Stimulated activated effector memory CD8-positive, alpha-beta T cell treated with anti-CD3 and anti-CD28 coated beads, Interleukin-12 subunit alpha, Interleukin-12 subunit beta, amount 100 ng/mL, for 72 hours (primary cell): Measurements from ENCODE around the gene DCP1B.

ENCODE experiments used
- ATAC-seq: fragments of 150-1000 bp; cut with Tn5 transposase; 2 replicates; pipeline ENCODE4 v1.10.0; 2021
- DNase-seq, 2 donors: peaks; one replicate each; pipeline ENCODE4 v3.0.0; 2021 to 2022; ENCODE audit warnings: low spot score in 2 of 2
- H3K27ac Mint-ChIP-seq: one replicate; pipeline ENCODE4 v1.8.0; 2022; ENCODE audit warnings: mild to moderate bottlenecking, mixed read lengths
- H3K36me3 Mint-ChIP-seq: one replicate; pipeline ENCODE4 v1.8.0; 2022; ENCODE audit warnings: mild to moderate bottlenecking, mixed read lengths
- H3K4me1 Mint-ChIP-seq: one replicate; pipeline ENCODE4 v1.8.0; 2022; ENCODE audit warnings: mixed read lengths
- H3K4me3 Mint-ChIP-seq: one replicate; pipeline ENCODE4 v1.8.0; 2022; ENCODE audit warnings: mild to moderate bottlenecking, mixed read lengths
- H3K9me3 Mint-ChIP-seq: one replicate; pipeline ENCODE4 v1.8.0; 2022; ENCODE audit warnings: mixed read lengths

Gene DCP1B

DNA sequence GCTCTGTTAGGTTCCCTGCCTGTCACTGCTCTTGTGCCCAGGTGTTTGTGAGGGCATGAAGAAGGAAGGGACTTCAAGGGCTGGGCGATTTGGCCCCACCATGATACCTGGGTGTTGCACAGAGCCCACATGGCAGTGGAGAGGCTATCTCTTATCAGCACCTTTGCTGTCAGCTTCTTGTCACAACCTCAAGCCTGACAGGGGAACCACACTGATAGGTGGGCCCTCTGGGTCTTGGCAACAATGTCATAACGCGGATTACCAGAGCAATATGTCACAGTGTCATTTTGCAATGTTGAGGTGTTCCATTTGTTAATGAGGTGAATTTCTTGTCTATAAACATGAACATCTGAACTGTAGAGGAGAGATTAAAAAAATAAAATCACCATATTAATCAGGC is 25.6 kb upstream of the DCP1B start:
- Mint-ChIP-seq H3K4me3 (no peak overlapping the region), H3K36me3 (no peaks in the 10 kb centered on the region), H3K27ac (no peak overlapping the region), H3K9me3 (no peaks in the 10 kb centered on the region), H3K4me1 (peaks cover 5% of the 10 kb centered on the region)
- no peak for DNase-seq
- no peak for ATAC-seq

DNA sequence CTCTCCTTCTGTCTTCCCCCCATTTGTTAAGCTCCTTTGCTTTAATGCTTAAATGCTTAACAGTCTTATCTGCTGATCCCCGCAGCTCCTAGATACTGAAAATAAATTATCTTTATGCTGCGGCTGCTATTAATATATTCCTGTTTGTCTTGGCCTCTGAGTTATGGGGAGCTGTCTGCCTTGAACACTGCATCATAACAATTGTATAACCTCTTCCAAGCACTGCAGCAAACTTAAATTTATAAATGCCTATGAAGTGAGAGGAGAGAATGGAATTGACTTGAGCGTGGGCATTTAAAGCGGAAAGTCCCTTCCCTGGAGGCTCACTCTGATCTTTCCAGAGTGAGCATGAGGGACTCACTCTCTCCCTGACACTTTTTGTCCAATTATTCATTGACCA is 23.1 kb upstream of the DCP1B start:
- no peak for ATAC-seq
- no peak overlapping the region for H3K4me3 Mint-ChIP-seq
- H3K36me3 Mint-ChIP-seq = no peaks in the 10 kb centered on the region
- no peak for DNase-seq
- H3K4me1 Mint-ChIP-seq = no peaks in the 10 kb centered on the region
- no peaks in the 10 kb centered on the region for H3K9me3 Mint-ChIP-seq
- no peak overlapping the region for H3K27ac Mint-ChIP-seq

DNA sequence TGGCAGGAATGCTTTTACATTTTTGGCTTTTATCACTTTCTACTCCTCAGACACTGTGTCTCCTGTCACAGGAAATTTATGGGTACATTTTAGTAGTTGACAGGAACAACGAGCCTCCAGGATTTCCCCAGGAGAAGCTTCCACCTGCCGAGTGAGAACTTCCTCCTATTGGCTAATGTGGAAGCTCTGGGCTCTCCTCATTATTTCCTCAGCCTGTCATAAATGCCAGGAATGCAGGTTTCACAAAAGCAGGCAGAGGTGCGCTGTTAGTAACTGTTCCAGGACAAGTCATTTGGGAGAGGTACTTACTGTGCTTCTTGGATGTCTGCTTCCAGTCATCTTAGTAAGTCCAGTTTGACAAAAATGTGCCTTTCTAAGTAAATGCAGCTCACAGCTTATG is 19.1 kb upstream of the DCP1B start:
- ATAC-seq = no peak
- H3K27ac Mint-ChIP-seq = no peak overlapping the region

DNA sequence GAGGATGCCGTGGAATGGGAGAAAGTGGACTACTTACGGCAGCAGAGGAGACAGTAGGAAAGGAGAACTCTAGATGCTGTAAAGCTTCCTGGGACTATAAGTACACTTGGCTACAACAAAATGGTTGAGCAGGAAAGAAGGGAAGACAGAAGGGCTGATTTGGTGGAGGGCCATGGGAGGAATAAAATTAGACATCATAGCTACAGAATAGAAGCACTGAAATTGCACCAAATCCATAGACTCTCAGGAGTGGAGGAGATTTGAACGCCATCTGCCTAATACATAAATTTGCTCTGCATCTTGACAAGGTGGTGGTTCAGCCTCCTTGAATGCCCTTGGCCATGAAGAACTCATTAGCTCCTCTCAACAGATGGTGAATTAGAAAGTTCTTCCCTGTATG is 16.3 kb upstream of the DCP1B start:
- H3K4me1 Mint-ChIP-seq = peaks cover 17% of the 10 kb centered on the region
- no peak for ATAC-seq
- H3K9me3 Mint-ChIP-seq = no peaks in the 10 kb centered on the region
- H3K36me3 Mint-ChIP-seq = no peaks in the 10 kb centered on the region
- no peak overlapping the region for H3K27ac Mint-ChIP-seq
- DNase-seq = no peak
- H3K4me3 Mint-ChIP-seq = no peak overlapping the region

More for the DNA sequence above, 19.1 kb upstream of the DCP1B start:
- H3K9me3 Mint-ChIP-seq = no peaks in the 10 kb centered on the region
- no peak overlapping the region for H3K4me3 Mint-ChIP-seq
- no peak for DNase-seq
- no peaks in the 10 kb centered on the region for H3K4me1 Mint-ChIP-seq
- H3K36me3 Mint-ChIP-seq = no peaks in the 10 kb centered on the region

DNA sequence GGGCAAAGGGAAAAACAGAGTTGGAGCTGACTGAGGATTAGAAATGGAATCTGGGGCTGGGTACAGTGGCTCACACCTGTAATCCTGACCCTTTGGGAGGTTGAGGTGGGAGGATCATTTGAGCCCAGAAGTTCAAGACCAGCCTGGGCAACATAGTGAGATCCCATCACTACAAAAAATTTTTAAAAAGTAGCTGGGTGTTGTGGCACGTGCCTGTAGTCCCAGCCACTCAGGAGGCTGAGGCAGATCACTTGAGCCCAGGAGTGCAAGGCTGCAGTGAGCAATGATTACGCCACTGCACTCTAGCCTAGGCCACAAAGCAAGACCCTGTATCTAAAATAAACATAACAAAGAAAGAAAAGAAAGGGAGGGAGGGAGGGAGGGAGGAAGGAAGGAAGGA is 14.9 kb upstream of the DCP1B start:
- no peak overlapping the region for H3K4me3 Mint-ChIP-seq
- H3K4me1 Mint-ChIP-seq = peaks cover 17% of the 10 kb centered on the region
- no peaks in the 10 kb centered on the region for H3K36me3 Mint-ChIP-seq
- ATAC-seq = no peak
- no peak for DNase-seq
- no peak overlapping the region for H3K27ac Mint-ChIP-seq
- no peaks in the 10 kb centered on the region for H3K9me3 Mint-ChIP-seq

DNA sequence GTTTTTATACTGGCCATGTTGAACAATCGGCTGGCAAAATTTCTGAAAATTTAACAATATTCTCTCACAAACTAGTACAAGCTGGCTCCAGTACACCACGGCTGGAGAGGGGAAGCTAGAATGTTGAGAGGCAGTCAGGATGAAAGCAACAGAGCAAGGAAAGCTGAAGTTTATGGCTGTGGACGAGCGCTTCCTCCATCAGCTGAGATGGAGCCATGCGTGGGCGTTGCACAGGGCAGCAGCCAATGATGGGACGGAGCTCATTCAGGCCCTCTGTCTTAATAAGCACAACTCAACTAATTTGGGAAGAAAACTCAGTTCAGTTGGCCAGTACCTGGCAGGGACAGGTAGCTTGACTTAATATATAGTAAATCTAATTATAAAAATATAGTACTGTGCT is 14.1 kb upstream of the DCP1B start:
- Mint-ChIP-seq H3K27ac (no peak overlapping the region), H3K4me3 (no peak overlapping the region), H3K4me1 (peaks cover 17% of the 10 kb centered on the region), H3K9me3 (no peaks in the 10 kb centered on the region), H3K36me3 (no peaks in the 10 kb centered on the region)
- DNase-seq = no peak
- no peak for ATAC-seq

DNA sequence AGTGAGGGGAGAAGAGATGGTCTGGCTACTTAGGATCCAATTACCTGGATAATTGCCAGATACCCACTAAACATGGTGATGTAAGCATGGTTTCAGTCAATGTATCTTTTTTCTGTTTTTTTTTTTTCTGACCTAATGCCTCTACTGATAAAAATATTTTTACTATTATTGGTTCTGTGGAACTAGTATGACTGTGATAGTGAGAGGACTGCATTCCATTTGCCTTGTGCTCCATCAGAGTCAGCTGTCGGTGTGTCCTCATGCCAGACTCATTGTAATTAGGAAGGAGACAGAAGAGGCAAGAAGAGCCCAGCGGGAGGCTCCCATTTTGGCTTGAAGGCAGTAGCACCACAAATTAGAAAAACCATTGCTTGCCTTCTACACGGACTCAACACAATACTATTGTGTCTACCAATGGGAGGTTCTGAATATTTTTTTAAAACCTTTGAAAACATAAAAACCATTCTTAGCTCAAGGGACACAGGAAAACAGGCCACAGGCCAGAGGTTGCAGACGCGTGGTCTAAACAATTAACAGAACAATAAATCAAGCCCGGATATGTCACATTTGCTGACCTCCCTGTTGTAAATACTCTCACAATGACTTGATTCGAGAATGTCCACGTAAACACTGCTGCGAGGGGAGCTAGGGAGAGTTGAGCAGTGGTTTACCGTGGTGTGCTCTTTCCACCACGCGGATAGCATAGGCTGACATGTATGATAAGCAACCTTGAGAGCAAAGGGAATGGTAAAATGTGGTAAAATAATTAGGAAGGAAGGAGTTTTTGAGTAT is 13.5 kb upstream of the DCP1B start:
- peak overlapping the region; percentile 56 for H3K27ac Mint-ChIP-seq
- no peaks in the 10 kb centered on the region for H3K36me3 Mint-ChIP-seq
- H3K9me3 Mint-ChIP-seq = no peaks in the 10 kb centered on the region
- peak; percentile 70 for ATAC-seq
- peaks cover 17% of the 10 kb centered on the region for H3K4me1 Mint-ChIP-seq
- H3K4me3 Mint-ChIP-seq = peak overlapping the region; percentile 42
- DNase-seq = no peak

DNA sequence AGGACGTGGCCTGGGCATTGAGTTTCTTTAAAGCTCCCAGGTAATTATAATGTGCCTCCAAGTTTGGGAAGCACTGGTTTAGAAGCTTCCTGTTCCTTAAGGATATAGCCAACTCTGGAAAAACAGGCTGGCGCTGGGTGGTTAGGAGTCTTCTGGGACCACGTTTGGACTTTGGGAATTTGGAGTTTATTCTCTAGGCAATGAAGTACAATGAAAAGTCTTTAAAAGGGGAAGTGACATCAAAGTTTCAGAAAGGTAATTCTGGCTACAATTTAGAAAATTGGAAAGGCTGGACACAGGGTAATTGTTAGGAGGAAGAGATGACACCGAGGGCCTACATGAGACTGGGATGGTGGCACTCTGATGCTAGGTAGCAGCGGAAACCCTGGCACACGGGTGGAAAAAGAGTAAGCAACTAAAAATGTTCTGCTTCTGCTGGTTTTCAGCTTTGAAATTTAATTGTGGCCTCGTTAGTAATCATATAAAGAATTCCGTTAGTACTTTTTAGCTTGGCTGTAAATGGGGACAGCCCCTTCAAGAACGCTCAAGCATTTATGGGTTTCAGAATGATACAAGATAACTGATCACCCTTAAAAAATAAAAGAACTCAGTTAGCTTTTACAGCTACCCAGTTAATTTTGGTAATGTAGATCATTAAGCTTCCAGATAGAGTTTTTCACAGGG is 12.7 kb upstream of the DCP1B start:
- Mint-ChIP-seq H3K9me3 (no peaks in the 10 kb centered on the region), H3K4me1 (peaks cover 17% of the 10 kb centered on the region), H3K36me3 (no peaks in the 10 kb centered on the region), H3K4me3 (peak overlapping the region; percentile 42), H3K27ac (peak overlapping the region; percentile 56)
- peak; percentile 80 for ATAC-seq
- no peak for DNase-seq

DNA sequence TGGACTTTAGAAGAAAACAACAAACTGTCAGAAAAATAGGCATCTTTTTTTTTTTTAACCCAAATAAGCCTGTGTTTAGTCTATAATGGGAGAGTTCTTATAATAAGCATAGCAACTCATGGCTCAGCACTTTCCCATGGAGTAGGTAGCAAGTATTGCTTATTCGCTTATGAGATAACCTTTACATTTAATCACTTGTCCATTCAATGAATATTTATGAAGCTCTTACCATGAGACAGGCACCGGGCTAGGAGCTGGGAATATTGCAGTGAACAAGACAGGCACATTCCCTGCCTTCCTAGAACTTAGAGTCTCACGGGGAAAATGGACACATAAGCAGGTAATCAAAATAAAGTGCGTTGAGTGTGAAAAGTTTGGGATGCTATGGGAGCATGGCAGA is 10.0 kb upstream of the DCP1B start:
- Mint-ChIP-seq H3K4me1 (peaks cover 17% of the 10 kb centered on the region), H3K36me3 (no peaks in the 10 kb centered on the region), H3K4me3 (no peak overlapping the region), H3K27ac (no peak overlapping the region), H3K9me3 (no peaks in the 10 kb centered on the region)
- ATAC-seq (no peak), DNase-seq (no peak)

DNA sequence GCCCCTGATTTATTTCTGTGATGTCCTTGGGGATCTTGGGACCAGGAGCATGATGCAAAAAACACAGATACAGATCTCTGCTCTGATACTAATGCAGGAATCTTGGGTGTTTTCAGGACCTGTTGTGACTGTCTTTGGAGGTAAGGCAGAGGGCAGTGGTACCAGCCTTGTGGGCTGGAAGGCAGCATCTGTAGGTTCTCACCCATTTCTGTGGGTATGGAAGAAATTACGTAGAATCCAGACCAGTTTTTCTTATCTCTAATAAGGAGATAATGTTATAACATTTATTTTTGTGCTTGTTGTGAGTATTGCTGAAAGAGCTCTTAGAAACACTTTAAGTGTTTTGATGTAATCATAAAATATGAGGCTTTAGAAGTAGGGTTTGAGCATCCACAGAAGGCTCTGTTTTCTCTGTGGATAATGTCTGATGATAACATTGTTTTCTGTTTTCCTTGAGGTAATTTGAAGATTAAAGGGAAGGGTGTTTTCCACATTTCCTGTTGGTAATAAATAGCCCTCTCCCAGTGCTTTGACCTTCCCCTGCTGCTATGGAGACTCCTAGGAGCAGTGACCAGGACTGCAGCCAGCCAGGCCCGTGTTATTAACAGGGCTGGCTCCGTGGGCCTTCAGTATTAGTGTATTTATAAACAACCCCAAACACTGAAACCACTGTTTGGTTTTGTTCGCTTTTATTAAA is 9.4 kb upstream of the DCP1B start:
- ATAC-seq (no peak), DNase-seq (no peak)
- Mint-ChIP-seq H3K4me3 (no peak overlapping the region), H3K4me1 (peaks cover 17% of the 10 kb centered on the region), H3K27ac (no peak overlapping the region), H3K9me3 (no peaks in the 10 kb centered on the region), H3K36me3 (no peaks in the 10 kb centered on the region)

DNA sequence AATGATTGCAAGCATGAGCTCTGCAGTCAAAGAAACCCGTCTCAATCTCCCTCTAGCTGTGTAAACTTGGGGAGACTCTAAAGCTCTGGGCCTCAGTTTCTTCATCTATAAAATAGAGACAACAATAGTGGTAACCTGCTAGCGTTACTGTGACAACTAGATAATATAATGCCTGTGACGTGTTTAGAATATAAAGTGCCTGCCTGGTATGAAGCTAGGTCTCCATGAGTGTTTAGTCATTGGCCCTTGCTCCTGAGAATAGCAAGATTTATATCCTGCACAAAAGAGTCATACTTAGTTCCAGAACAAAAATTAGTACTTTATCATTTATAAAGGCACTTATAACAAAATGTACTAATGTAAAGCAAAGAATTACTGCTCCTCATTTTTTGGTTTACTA is 8.8 kb upstream of the DCP1B start:
- no peak for ATAC-seq
- H3K4me1 Mint-ChIP-seq = peaks cover 14% of the 10 kb centered on the region
- no peak overlapping the region for H3K27ac Mint-ChIP-seq
- no peak for DNase-seq
- H3K36me3 Mint-ChIP-seq = no peaks in the 10 kb centered on the region
- no peak overlapping the region for H3K4me3 Mint-ChIP-seq
- H3K9me3 Mint-ChIP-seq = no peaks in the 10 kb centered on the region

DNA sequence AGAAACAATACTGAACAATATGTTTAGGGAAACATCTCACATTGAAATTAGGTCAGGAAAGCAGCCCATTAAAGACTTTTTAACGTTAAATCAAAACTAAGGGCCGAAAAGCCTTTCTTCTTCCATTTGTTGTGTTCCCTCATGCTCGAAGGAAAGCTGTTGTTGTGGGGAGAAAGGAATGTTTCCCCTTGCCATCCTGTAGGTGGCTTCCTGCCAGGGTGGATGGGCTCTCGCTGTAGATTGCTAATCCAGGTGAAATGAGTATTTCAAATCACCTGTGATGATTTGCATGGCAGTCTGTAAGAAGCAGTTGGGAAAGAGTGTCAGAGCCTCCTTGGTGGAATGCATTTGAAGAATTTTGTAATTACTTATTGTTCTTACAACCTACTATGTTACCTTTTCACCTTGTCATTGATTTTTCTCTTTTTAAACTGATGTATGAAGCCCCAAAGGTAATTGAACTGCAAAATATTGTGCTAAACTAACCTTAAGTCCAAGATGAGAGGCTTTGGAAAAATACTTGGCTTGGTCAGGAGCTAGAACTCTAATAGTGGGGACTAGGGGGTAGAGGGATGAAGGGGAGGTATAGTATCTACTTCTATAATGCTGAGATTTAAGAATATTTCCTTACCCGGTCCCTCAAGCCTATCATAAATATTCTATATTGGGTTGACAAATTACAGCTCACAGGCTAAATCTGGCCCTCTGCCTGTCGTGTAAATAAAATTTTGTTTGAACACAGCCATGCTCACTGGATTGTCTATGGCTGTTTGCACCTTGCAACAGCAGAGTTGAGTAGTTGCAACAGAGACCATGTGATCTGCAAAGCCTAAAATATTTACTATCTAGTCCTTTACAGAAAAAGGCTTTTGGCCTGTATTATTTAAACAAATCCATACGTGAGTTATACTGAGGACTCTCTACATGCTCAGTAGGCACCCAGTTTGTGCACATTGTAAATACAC is 7.7 kb upstream of the DCP1B start:
- Mint-ChIP-seq H3K4me1 (peaks cover 3% of the 10 kb centered on the region), H3K27ac (no peak overlapping the region), H3K4me3 (no peak overlapping the region), H3K9me3 (no peaks in the 10 kb centered on the region), H3K36me3 (no peaks in the 10 kb centered on the region)
- no peak for DNase-seq
- ATAC-seq = no peak

DNA sequence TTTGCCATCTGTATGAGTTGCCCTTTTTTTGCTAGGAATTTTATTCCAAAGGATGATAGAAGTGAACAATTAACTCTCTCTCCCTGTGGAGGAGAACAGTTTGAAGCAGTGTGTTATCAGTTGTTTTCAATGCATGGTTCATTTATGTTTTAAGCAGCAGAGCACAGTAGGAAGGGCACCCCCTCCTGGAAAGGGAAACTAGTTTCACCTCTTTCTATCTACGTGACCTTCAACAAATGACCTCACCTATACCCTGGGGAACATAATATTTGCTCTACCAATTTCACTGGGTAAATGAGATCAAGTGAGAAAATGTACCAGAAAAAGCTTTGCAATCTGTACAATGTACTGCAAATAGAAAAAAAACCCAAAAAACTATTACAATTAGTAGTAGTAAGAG is 5.4 kb upstream of the DCP1B start:
- ATAC-seq (peak; percentile 64), DNase-seq (no peak)
- H3K4me1 Mint-ChIP-seq = peaks cover 3% of the 10 kb centered on the region
- H3K36me3 Mint-ChIP-seq = peaks cover under 1% of the 10 kb centered on the region
- H3K9me3 Mint-ChIP-seq = no peaks in the 10 kb centered on the region
- H3K4me3 Mint-ChIP-seq = no peak overlapping the region
- H3K27ac Mint-ChIP-seq = no peak overlapping the region

DNA sequence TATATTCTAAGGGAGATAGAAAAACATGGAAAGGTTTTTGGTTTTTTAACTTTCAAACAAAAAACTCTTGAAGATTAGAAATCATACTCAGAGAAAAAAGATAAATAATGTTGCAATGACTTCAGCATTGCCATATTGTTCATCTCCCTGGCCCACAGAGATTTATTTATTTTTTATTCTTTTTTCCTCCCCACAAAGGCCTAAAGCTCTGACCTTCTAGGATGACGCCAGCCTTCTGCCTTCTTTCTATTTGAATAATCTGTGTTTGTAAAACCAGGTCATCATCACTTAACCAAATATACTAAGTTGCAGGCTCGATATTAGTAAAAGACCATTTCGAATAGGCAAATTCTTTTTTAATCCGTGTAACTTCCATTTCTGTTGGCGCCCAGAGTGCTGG is 4.4 kb upstream of the DCP1B start:
- Mint-ChIP-seq H3K4me1 (peaks cover 13% of the 10 kb centered on the region), H3K9me3 (no peaks in the 10 kb centered on the region), H3K4me3 (no peak overlapping the region), H3K36me3 (peaks cover 10% of the 10 kb centered on the region), H3K27ac (no peak overlapping the region)
- ATAC-seq (no peak), DNase-seq (no peak)

DNA sequence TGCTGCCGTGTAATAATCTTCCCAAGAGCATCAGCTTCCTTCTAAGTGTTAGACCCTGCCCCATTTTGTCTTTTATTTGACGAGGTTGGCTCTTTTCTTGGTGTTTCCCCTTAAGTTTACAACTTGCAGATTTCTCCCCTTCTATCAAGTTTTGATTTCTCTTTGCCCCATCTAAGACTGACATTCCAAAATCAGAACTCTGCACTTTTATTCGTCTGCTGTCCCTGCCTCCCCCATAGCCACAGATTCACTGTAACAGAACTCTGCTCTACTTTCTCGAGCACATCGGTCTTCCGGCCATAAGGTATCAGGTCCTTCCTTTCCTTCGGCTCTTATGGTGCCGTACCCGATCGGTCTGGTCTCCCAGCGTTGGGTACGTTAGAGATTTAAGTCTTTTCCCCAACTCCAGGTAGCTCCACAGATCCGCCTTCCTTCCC is 563 bp downstream of the DCP1B start:
- ATAC-seq = peak; percentile 43
- Mint-ChIP-seq H3K4me3 (peak overlapping the region; percentile 100), H3K36me3 (peaks cover 12% of the 10 kb centered on the region), H3K4me1 (peaks cover 29% of the 10 kb centered on the region), H3K9me3 (no peaks in the 10 kb centered on the region), H3K27ac (peak overlapping the region; percentile 100)
- DNase-seq = no peak
